Hepatocyte (in vitro differentiated cells): Measurements from ENCODE around the gene TMCO4. TPM values are rescaled to one million over a fixed set of nuclear protein-coding genes. Genes with fewer than 3 reads are reported as not detected.

Source experiments
- DNase-seq: peaks from one replicate; pipeline ENCODE4 v3.0.0-alpha.2; 2016; ENCODE audit warnings: low spot score
- H2AFZ ChIP-seq: fragments of 200-600 bp; sonication (generic); 2 replicates; pipeline ENCODE4 v1.6.0; 2016; ENCODE audit warnings: antibody characterized with exemption, mild to moderate bottlenecking
- H3K27ac ChIP-seq: fragments of 200-600 bp; sonication (generic); 2 replicates; pipeline ENCODE4 v1.5.1; 2016; ENCODE audit warnings: mild to moderate bottlenecking
- H3K27me3 ChIP-seq: fragments of 200-600 bp; sonication (generic); 2 replicates; pipeline ENCODE4 v1.6.1; 2016
- H3K36me3 ChIP-seq: fragments of 200-600 bp; sonication (generic); replicated peaks from 2 replicates; pipeline ENCODE4 v1.5.1; 2016; ENCODE audit warnings: low read depth; ENCODE audit not compliant: insufficient read depth
- H3K4me1 ChIP-seq: fragments of 200-600 bp; sonication (generic); 2 replicates; pipeline ENCODE4 v1.5.1; 2016; ENCODE audit warnings: mild to moderate bottlenecking, moderate library complexity; ENCODE audit not compliant: insufficient read depth
- H3K4me2 ChIP-seq: fragments of 200-600 bp; sonication (generic); 2 replicates; pipeline ENCODE4 v1.6.0; 2016
- H3K4me3 ChIP-seq: fragments of 200-600 bp; sonication (generic); 2 replicates; pipeline ENCODE4 v1.5.1; 2016; ENCODE audit warnings: mild to moderate bottlenecking
- H3K79me2 ChIP-seq: fragments of 200-600 bp; sonication (generic); 2 replicates; pipeline ENCODE4 v1.6.0; 2017; ENCODE audit warnings: mild to moderate bottlenecking
- H3K9me2 ChIP-seq: fragments of 200-600 bp; sonication (generic); replicated peaks from 2 replicates; pipeline ENCODE4 v1.6.0; 2017; ENCODE audit warnings: mild to moderate bottlenecking; ENCODE audit not compliant: insufficient read depth
- H3K9me3 ChIP-seq: fragments of 200-600 bp; sonication (generic); 2 replicates; pipeline ENCODE4 v1.5.1; 2016; ENCODE audit warnings: low read depth, mild to moderate bottlenecking
- H4K20me1 ChIP-seq: fragments of 200-600 bp; sonication (generic); 2 replicates; pipeline ENCODE4 v1.6.0; 2016; ENCODE audit warnings: mild to moderate bottlenecking; ENCODE audit not compliant: insufficient read depth, poor library complexity, severe bottlenecking
- EZH2 ChIP-seq: fragments of 200-600 bp; sonication (generic); IDR thresholded peaks from 2 replicates; pipeline ENCODE4 v1.6.1; 2016; ENCODE audit warnings: antibody characterized with exemption, mild to moderate bottlenecking, borderline replicate concordance
- EZH2phosphoT487 ChIP-seq: fragments of 200-600 bp; sonication (generic); IDR thresholded peaks from one replicate; pipeline ENCODE4 v1.6.1; 2018; ENCODE audit warnings: antibody characterized with exemption, mild to moderate bottlenecking, low read depth, moderate library complexity; ENCODE audit not compliant: unreplicated experiment, severe bottlenecking
- WGBS: methylation state at CpG from one replicate; pipeline ENCODE4 v1.1.6; 2016; ENCODE audit warnings: low lambda C conversion rate; ENCODE audit errors: missing lambda C conversion rate; 5-methylcytosine and 5-hydroxymethylcytosine counted together
- polyA plus RNA-seq: library from polyadenylated mRNA; unstranded; fragments of >200 nt; fragmentation: Nextera tagmentation; extraction: Ambion mirVana; gene quantifications from 2 replicates; pipeline ENCODE4 v1.2.1, GENCODE V29; 2016
- total RNA-seq: library from RNA; depleted of rRNA; stranded (reverse); fragments of >200 nt; gene quantifications from 2 replicates; pipeline ENCODE4 v1.2.3, GENCODE V29; 2014
- TF ChIP-seq, protein P1 (sequence below): fragments of 200-600 bp; sonication (generic); IDR thresholded peaks from 2 replicates; pipeline ENCODE4 v1.5.1; 2016; ENCODE audit warnings: antibody characterized with exemption, mild to moderate bottlenecking; ENCODE audit not compliant: poor library complexity

TMCO4 gene
- total and polyA plus RNA-seq, 2 experiments from 2014 or later = 8.7 to 13.0 TPM

DNA sequence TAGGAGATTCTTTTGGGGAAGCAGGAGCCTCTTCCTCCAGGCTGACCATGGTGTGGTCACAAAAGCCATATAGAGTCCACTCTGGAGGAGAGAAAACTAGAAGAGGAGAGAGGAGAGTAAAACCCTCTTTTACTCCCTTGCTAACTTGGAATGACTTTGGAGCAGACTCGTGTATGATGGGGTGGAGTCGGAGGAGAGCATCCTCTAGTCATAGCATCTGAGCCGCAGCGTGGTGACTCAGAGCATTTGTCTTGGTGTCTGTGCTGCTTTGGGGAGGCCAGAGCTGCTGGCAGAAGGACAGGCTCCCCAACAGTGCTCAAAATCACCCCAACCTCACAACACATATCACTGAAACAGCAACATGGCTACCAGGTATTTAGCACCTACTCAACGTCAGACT lies 123.9 kb downstream of the TMCO4 start:
- DNase-seq = no peak
- Histone ChIP-seq H3K9me3 (no peaks in the 10 kb centered on the region), H2AFZ (no peak overlapping the region), H3K27ac (no peak overlapping the region), H3K36me3 (no peaks in the 10 kb centered on the region), H3K9me2 (no peaks in the 10 kb centered on the region), H3K4me2 (no peak overlapping the region), H3K4me1 (no peaks in the 10 kb centered on the region), H3K4me3 (no peak overlapping the region), H3K79me2 (no peaks in the 10 kb centered on the region), H3K27me3 (peaks cover 5% of the 10 kb centered on the region), H4K20me1 (no peaks in the 10 kb centered on the region)
- TF ChIP-seq, protein P1, sequence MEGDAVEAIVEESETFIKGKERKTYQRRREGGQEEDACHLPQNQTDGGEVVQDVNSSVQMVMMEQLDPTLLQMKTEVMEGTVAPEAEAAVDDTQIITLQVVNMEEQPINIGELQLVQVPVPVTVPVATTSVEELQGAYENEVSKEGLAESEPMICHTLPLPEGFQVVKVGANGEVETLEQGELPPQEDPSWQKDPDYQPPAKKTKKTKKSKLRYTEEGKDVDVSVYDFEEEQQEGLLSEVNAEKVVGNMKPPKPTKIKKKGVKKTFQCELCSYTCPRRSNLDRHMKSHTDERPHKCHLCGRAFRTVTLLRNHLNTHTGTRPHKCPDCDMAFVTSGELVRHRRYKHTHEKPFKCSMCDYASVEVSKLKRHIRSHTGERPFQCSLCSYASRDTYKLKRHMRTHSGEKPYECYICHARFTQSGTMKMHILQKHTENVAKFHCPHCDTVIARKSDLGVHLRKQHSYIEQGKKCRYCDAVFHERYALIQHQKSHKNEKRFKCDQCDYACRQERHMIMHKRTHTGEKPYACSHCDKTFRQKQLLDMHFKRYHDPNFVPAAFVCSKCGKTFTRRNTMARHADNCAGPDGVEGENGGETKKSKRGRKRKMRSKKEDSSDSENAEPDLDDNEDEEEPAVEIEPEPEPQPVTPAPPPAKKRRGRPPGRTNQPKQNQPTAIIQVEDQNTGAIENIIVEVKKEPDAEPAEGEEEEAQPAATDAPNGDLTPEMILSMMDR = no peak
- TF ChIP-seq EZH2 = no peak
- TF ChIP-seq EZH2phosphoT487 = no peak
- WGBS = 71% methylated on average over 5 of the region's 5 CpGs

DNA sequence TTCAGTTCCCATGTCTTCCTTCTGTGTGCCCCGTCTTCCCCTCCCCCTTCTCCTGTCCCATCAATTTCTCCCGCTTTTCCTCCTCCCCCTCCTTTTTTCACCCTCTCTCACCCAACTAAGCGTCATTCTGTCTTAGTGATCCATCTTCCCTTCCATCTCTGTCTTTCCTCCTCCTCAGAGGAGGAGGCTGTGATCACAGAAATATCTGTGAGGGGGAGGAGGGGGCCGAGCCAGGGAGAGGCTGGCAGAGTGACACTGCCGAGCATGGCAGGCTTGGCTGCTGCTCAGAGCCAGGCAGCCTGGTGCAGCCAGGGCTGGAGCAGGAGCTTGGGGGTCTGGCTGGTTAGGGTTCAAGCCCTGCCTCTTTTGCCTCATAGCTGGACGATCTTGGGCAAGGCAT lies 127.5 kb downstream of the TMCO4 start:
- H2AFZ ChIP-seq = no peak overlapping the region
- peaks cover 25% of the 10 kb centered on the region for H3K27me3 ChIP-seq
- H3K4me3 ChIP-seq = no peak overlapping the region
- no peak overlapping the region for H3K27ac ChIP-seq
- no peak overlapping the region for H3K4me2 ChIP-seq
- no peaks in the 10 kb centered on the region for H3K9me2 ChIP-seq
- WGBS = 75% methylated on average over 5 of the region's 6 CpGs
- H3K9me3 ChIP-seq = no peaks in the 10 kb centered on the region
- DNase-seq = no peak
- no peaks in the 10 kb centered on the region for H3K4me1 ChIP-seq
- H4K20me1 ChIP-seq = no peaks in the 10 kb centered on the region
- H3K79me2 ChIP-seq = no peaks in the 10 kb centered on the region
- TF ChIP-seq EZH2phosphoT487 = no peak
- TF ChIP-seq EZH2 = no peak
- TF ChIP-seq, protein P1 = no peak
- H3K36me3 ChIP-seq = no peaks in the 10 kb centered on the region

DNA sequence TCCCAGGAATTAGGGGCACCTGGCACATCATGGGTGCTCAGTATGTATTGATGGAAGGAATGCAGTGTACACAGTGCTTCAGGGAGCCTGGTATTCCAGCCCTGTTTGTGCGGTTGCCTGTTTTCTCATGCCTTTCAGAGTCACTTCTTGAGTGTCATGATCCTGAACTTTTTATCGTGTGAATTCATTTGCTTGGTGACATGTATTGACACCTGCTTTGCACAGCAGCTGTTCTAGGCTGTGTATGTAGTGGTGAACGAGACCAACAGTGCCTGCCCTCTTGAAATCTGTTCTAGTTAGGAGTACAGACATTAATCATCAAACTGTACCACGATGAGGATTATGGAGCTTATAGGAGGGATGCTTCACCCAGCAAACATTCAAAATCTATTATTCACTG lies 128.9 kb downstream of the TMCO4 start:
- Histone ChIP-seq H3K79me2 (no peaks in the 10 kb centered on the region), H3K27me3 (peaks cover 39% of the 10 kb centered on the region), H2AFZ (no peak overlapping the region), H3K9me2 (no peaks in the 10 kb centered on the region), H3K36me3 (no peaks in the 10 kb centered on the region), H3K27ac (no peak overlapping the region), H3K4me1 (no peaks in the 10 kb centered on the region), H3K4me3 (no peak overlapping the region), H3K4me2 (no peak overlapping the region), H3K9me3 (no peaks in the 10 kb centered on the region), H4K20me1 (no peaks in the 10 kb centered on the region)
- WGBS = 78% methylated on average over 4 of the region's 4 CpGs
- TF ChIP-seq EZH2phosphoT487 (no peak), EZH2 (no peak)
- TF ChIP-seq, protein P1 = no peak
- no peak for DNase-seq

DNA sequence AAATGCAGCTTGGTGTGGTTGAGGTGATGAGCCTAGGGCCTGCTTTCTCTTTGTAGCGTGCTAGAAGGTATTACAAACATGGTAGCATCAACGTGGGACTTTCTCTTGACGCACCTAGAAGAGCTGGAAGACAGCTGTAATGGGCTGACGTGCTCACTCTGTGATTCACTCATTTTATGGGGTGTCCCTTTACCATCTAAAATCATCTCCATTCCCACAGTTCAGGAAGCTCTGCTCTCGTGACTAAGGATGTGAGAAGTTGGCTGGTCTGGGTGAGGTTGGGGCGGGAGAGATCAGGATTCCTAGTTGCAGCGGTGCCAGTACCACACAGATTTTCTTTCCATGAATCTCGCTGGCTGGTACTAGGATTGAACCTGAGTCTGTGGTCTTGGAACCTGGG lies 130.8 kb downstream of the TMCO4 start:
- Histone ChIP-seq H3K9me2 (no peaks in the 10 kb centered on the region), H3K36me3 (no peaks in the 10 kb centered on the region), H3K27me3 (peaks cover 56% of the 10 kb centered on the region), H3K9me3 (no peaks in the 10 kb centered on the region), H3K4me1 (no peaks in the 10 kb centered on the region), H3K27ac (no peak overlapping the region), H2AFZ (no peak overlapping the region), H3K79me2 (no peaks in the 10 kb centered on the region), H3K4me3 (no peak overlapping the region), H4K20me1 (no peaks in the 10 kb centered on the region), H3K4me2 (no peak overlapping the region)
- no peak for DNase-seq
- no peak for TF ChIP-seq EZH2phosphoT487
- TF ChIP-seq EZH2 = no peak
- TF ChIP-seq, protein P1 = no peak
- 78% methylated on average over 8 of the region's 8 CpGs for WGBS
